Endothelial cell of umbilical vein (primary cell): ENCODE measurements around the gene ZMAT5. TPM values are rescaled to one million over a fixed set of nuclear protein-coding genes. Genes with fewer than 3 reads are reported as not detected.

Source experiments
- BruUV-seq: library from RNA; stranded (reverse); fragments of 400-500 nt; replicated peaks from 2 replicates; lab custom pipeline; 2021; lab: Mats Ljungman, UMichigan
- CTCF ChIA-PET: fragments of 300-600, 350-600 bp; sonication (Branson Sonifier 250); formaldehyde crosslinking; loops from one replicate; lab custom pipeline; 2021; ENCODE audit warnings: antibody characterized with exemption, inconsistent platforms; lab: Charles Lee
- POLR2A ChIA-PET: fragments of 300-600, 350-600 bp; sonication (Branson Sonifier 250); formaldehyde crosslinking; loops from one replicate; lab custom pipeline; 2021; ENCODE audit warnings: antibody characterized with exemption, inconsistent platforms; lab: Charles Lee
- DNase-seq: peaks from one replicate; pipeline ENCODE4 v3.0.0-alpha.2; 2011; ENCODE audit warnings: low read depth, low spot score
- FAIRE-seq: peaks from 2 replicates; lab custom pipeline; 2011; peaks lifted over from hg19 to GRCh38; lab: Jason Lieb, UNC
- H2AFZ ChIP-seq: 2 replicates; pipeline ENCODE4 v1.6.0; 2012; ENCODE audit warnings: low read depth, low read length, control low read depth, inconsistent platforms
- H3K27ac ChIP-seq: 2 replicates; pipeline ENCODE4 v1.5.1; 2011; ENCODE audit warnings: low read depth, mild to moderate bottlenecking, control low read depth, low read length, moderate library complexity; ENCODE audit not compliant: insufficient read depth
- H3K27me3 ChIP-seq, 2 experiments: 2 replicates each; pipeline versions ENCODE4 v1.6.0 to v1.6.1; 2011; ENCODE audit warnings: low read length in 2 of 2, mixed read lengths in 1 of 2; ENCODE audit not compliant: control insufficient read depth in 2 of 2, insufficient read depth in 2 of 2
- H3K36me3 ChIP-seq, 2 experiments: 2 replicates in 1 of 2; 3 replicates in 1 of 2; pipeline ENCODE4 v1.5.1; 2011; ENCODE audit warnings: low read length in 2 of 2, mild to moderate bottlenecking in 1 of 2, moderate library complexity in 1 of 2; ENCODE audit not compliant: control insufficient read depth in 2 of 2, insufficient read depth in 2 of 2; ENCODE audit errors: extremely low read depth in 1 of 2
- H3K4me1 ChIP-seq: 3 replicates; pipeline ENCODE4 v1.5.1; 2011; ENCODE audit warnings: mild to moderate bottlenecking, low read length; ENCODE audit not compliant: control insufficient read depth, insufficient read depth; ENCODE audit errors: extremely low read depth
- H3K4me2 ChIP-seq: 2 replicates; pipeline ENCODE4 v1.6.1; 2011; ENCODE audit warnings: low read length, control low read depth, mixed read lengths; ENCODE audit not compliant: insufficient read depth
- H3K4me3 ChIP-seq, 3 experiments: fragments of 200-600 bp in 1 of 3; sonication (generic), shearing (Covaris generic) in 1 of 3; replicated peaks in 1 of 3; 2 replicates each; pipeline ENCODE4 v1.5.1; 2011 to 2016; ENCODE audit warnings: control low read depth in 3 of 3, low read length in 3 of 3, mild to moderate bottlenecking in 2 of 3, inconsistent platforms in 1 of 3, low read depth in 1 of 3, moderate library complexity in 1 of 3; ENCODE audit not compliant: insufficient read depth in 1 of 3
- H3K79me2 ChIP-seq: 2 replicates; pipeline ENCODE4 v1.6.0; 2012; ENCODE audit warnings: low read length, inconsistent platforms; ENCODE audit not compliant: control insufficient read depth, insufficient read depth
- H3K9ac ChIP-seq: replicated peaks from 2 replicates; pipeline ENCODE3; 2011; ENCODE audit warnings: low read length, control low read depth; ENCODE audit not compliant: insufficient read depth; ENCODE audit errors: extremely low read depth
- H3K9me1 ChIP-seq: replicated peaks from 3 replicates; pipeline ENCODE4 v1.6.0; 2011; ENCODE audit warnings: mild to moderate bottlenecking, low read length; ENCODE audit not compliant: control insufficient read depth, insufficient read depth; ENCODE audit errors: extremely low read depth
- H3K9me3 ChIP-seq: replicated peaks from 2 replicates; pipeline ENCODE4 v1.5.1; 2012; ENCODE audit warnings: low read length, inconsistent platforms; ENCODE audit not compliant: control insufficient read depth, insufficient read depth
- H4K20me1 ChIP-seq: replicated peaks from 2 replicates; pipeline ENCODE3; 2011; ENCODE audit warnings: mild to moderate bottlenecking, low read length; ENCODE audit not compliant: control insufficient read depth, insufficient read depth; ENCODE audit errors: extremely low read depth
- CTCF ChIP-seq, 2 donors: IDR thresholded peaks; 1 replicate in 1 of 2; 2 replicates in 1 of 2; pipeline ENCODE4 v1.5.1; 2011; ENCODE audit warnings: low read length in 2 of 2, mild to moderate bottlenecking in 2 of 2, moderate library complexity in 2 of 2, control low read depth in 1 of 2, inconsistent platforms in 1 of 2, low read depth in 1 of 2; ENCODE audit not compliant: insufficient read depth in 1 of 2; ENCODE audit errors: extremely low read depth in 1 of 2
- EZH2 ChIP-seq: IDR thresholded peaks from 2 replicates; pipeline ENCODE4 v1.6.1; 2012; ENCODE audit warnings: borderline replicate concordance, low read depth, mild to moderate bottlenecking, moderate library complexity, low read length, inconsistent platforms; ENCODE audit not compliant: severe bottlenecking
- FOS ChIP-seq: IDR thresholded peaks from 2 replicates; pipeline ENCODE4 v1.6.1; 2011; ENCODE audit warnings: mild to moderate bottlenecking, low read length, moderate library complexity, borderline replicate concordance; ENCODE audit not compliant: insufficient read depth
- GATA2 ChIP-seq: IDR thresholded peaks from 2 replicates; pipeline ENCODE4 v1.7.0; 2011; ENCODE audit warnings: low read depth, mild to moderate bottlenecking, moderate library complexity, mixed read lengths, low read length; ENCODE audit not compliant: insufficient read length, insufficient read depth
- JUN ChIP-seq: IDR thresholded peaks from 2 replicates; pipeline ENCODE4 v1.6.1; 2011; ENCODE audit warnings: borderline replicate concordance, low read depth; ENCODE audit not compliant: insufficient read length, insufficient read depth
- MAX ChIP-seq: IDR thresholded peaks from 2 replicates; pipeline ENCODE4 v1.6.1; 2011; ENCODE audit not compliant: insufficient read depth, insufficient read length
- MYC ChIP-seq: IDR thresholded peaks from one replicate; pipeline ENCODE4 v1.6.1; 2011; ENCODE audit warnings: mild to moderate bottlenecking, low read depth, low read length
- POLR2A ChIP-seq: IDR thresholded peaks from 2 replicates; pipeline ENCODE4 v1.6.1; 2012; ENCODE audit warnings: low read depth, mild to moderate bottlenecking, control low read depth, low read length
- POLR2AphosphoS5 ChIP-seq: IDR thresholded peaks from 2 replicates; pipeline ENCODE4 v1.6.1; 2012; ENCODE audit warnings: low read depth, mild to moderate bottlenecking, control low read depth, low read length, moderate library complexity; ENCODE audit not compliant: insufficient read depth
- dilution Hi-C: fragments of 300-500 bp; cut with MboI; formaldehyde crosslinking; loops from one replicate; pipeline ENCODE4 v1.15.0; 2019; ENCODE audit warnings: low sequenced_read_pairs; ENCODE audit not compliant: extremely low pct_ligation_motif_present
- intact Hi-C: fragments of 100-400 bp; cut with micrococcal nuclease; formaldehyde crosslinking; loops from one replicate; pipeline ENCODE4 v1.10.0; 2022
- polyA plus RNA-seq, 4 experiments: library from polyadenylated mRNA; depleted of rRNA in 3 of 4; stranded (reverse) in 3 of 4; unstranded in 1 of 4; fragments of >200 nt; gene quantifications; 2 replicates each; pipeline versions ENCODE4 v1.2.1 to v1.2.3, GENCODE V29; 2011 to 2012; ENCODE audit warnings: missing spikeins in 1 of 4
- total RNA-seq: library from RNA; stranded (reverse); gene quantifications from 2 replicates; pipeline ENCODE4 v1.2.3, GENCODE V29; 2021

Gene ZMAT5
- total and polyA plus RNA-seq, 2 donors (not counting 3 experiments of a cell fraction or from before 2014, with no cell fraction given): 24.9 to 43.6 TPM

GRCh38 chr22:29757096-29757495, 9.7 kb downstream of the ZMAT5 start:
- Histone ChIP-seq H3K79me2 (no peaks in the 10 kb centered on the region), H2AFZ (no peak overlapping the region), H3K4me2 (no peak overlapping the region), H3K27ac (no peak overlapping the region), H3K9ac (no peak overlapping the region), H3K27me3 (no peaks in the 10 kb centered on the region), H3K4me3 (no peak overlapping the region), H3K4me1 (no peaks in the 10 kb centered on the region), H3K9me1 (no peaks in the 10 kb centered on the region), H3K36me3 (no peaks in the 10 kb centered on the region), H4K20me1 (no peaks in the 10 kb centered on the region), H3K9me3 (no peaks in the 10 kb centered on the region)
- TF ChIP-seq POLR2AphosphoS5 (no peak), CTCF (IDR thresholded peaks at IDR 0.05; ENCODE audit: extremely low read depth in 1 of 2, insufficient read depth in 1 of 2, low read depth in 1 of 2, low read length in 2 of 2) (no peak), MYC (no peak), MAX (no peak), POLR2A (no peak), GATA2 (no peak)
- dilution Hi-C loops (no loop called here), intact Hi-C loops (no loop called here)
- no TSS peak for BruUV-seq
- POLR2A ChIA-PET: no interaction called here
- FAIRE-seq (no peak), DNase-seq (no peak)
- CTCF ChIA-PET: no interaction called here

- intact Hi-C loops: no loop called here
- H3K27me3 ChIP-seq: no peaks in the 10 kb centered on the region
- TF ChIP-seq FOS (no peak), GATA2 (no peak), CTCF (IDR thresholded peaks at IDR 0.05; ENCODE audit: extremely low read depth in 1 of 2, insufficient read depth in 1 of 2, low read depth in 1 of 2, low read length in 2 of 2) (no peak), JUN (no peak), MYC (no peak), EZH2 (no peak), MAX (no peak), POLR2A (no peak), POLR2AphosphoS5 (no peak)
- no peak for DNase-seq
- no peak for FAIRE-seq
- H2AFZ ChIP-seq: no peak overlapping the region
- H3K9me1 ChIP-seq: no peaks in the 10 kb centered on the region
- H3K36me3 ChIP-seq: no peaks in the 10 kb centered on the region
- no peak overlapping the region for H3K4me2 ChIP-seq
- H3K27ac ChIP-seq: no peak overlapping the region
- H3K4me3 ChIP-seq: no peak overlapping the region
- no TSS peak for BruUV-seq
- no peaks in the 10 kb centered on the region for H3K79me2 ChIP-seq
- ChIA-PET CTCF (interaction anchor here (1.7 kb wide), 1 partner anchor 249 kb away, joined by 4 read pairs; no protein-coding TSS in a partner anchor), POLR2A (no interaction called here)
- dilution Hi-C loops: no loop called here
- H4K20me1 ChIP-seq: no peaks in the 10 kb centered on the region
- H3K9ac ChIP-seq: no peak overlapping the region
- no peaks in the 10 kb centered on the region for H3K4me1 ChIP-seq
- no peaks in the 10 kb centered on the region for H3K9me3 ChIP-seq
These were observed 10.5 kb downstream of the ZMAT5 start for GRCh38 chr22:29756341-29756740.
